ENCODE measurements around the gene MIPEP. TPM values are rescaled to one million over a fixed set of nuclear protein-coding genes. Genes with fewer than 3 reads are reported as not detected.
"Not testable (repeated sequence)": the region's sequence is repeated elsewhere in the genome, so short reads cannot be mapped to it uniquely, and the experiment has no call there.

The MIPEP gene
- total RNA-seq, 1 donor, result 3.5 TPM

GRCh38 chr13:23901365-23901764 lies 12.2 kb upstream of the MIPEP start:
- Histone ChIP-seq H3K27me3 (ENCODE audit: insufficient read depth, low read length) (peaks cover 51% of the 10 kb centered on the region), H3K4me3 (ENCODE audit: low read length) (no peak overlapping the region), H3K9me3 (ENCODE audit: low read depth, low read length) (no peaks in the 10 kb centered on the region), H3K4me1 (ENCODE audit: insufficient read depth, low read length) (peaks cover 7% of the 10 kb centered on the region)

- peaks cover 7% of the 10 kb centered on the region for H3K4me1 ChIP-seq (ENCODE audit: insufficient read depth, low read length)
- peaks cover 37% of the 10 kb centered on the region for H3K27me3 ChIP-seq (ENCODE audit: insufficient read depth, low read length)
- H3K4me3 ChIP-seq (ENCODE audit: low read length), result no peak overlapping the region
Measured at GRCh38 chr13:23899555-23899954, 10.4 kb upstream of the MIPEP start.

GRCh38 chr13:23898101-23898500 lies 8.9 kb upstream of the MIPEP start:
- Histone ChIP-seq H3K9me3 (ENCODE audit: low read depth, low read length) (no peaks in the 10 kb centered on the region), H3K4me3 (ENCODE audit: low read length) (no peak overlapping the region), H3K27me3 (ENCODE audit: insufficient read depth, low read length) (peaks cover 23% of the 10 kb centered on the region), H3K4me1 (ENCODE audit: insufficient read depth, low read length) (peaks cover under 1% of the 10 kb centered on the region)

More at GRCh38 chr13:23899555-23899954, 10.4 kb upstream of the MIPEP start:
- no peaks in the 10 kb centered on the region for H3K9me3 ChIP-seq (ENCODE audit: low read depth, low read length)

- peaks cover 17% of the 10 kb centered on the region for H3K27me3 ChIP-seq (ENCODE audit: insufficient read depth, low read length)
- H3K4me3 ChIP-seq (ENCODE audit: low read length); H3K9me3 ChIP-seq (ENCODE audit: low read depth, low read length); H3K4me1 ChIP-seq (ENCODE audit: insufficient read depth, low read length): not testable (repeated sequence)
Measured at GRCh38 chr13:23897452-23897919, 8.3 kb upstream of the MIPEP start, which contains the start of gene C1QTNF9B. Gene C1QTNF9B (minus strand): TSS chr13:23897502.

GRCh38 chr13:23894746-23895145 lies 5.5 kb upstream of the MIPEP start:
- H3K9me3 ChIP-seq (ENCODE audit: low read depth, low read length); H3K27me3 ChIP-seq (ENCODE audit: insufficient read depth, low read length); H3K4me3 ChIP-seq (ENCODE audit: low read length); H3K4me1 ChIP-seq (ENCODE audit: insufficient read depth, low read length): not testable (repeated sequence)

- not testable (repeated sequence) for H3K27me3 ChIP-seq (ENCODE audit: insufficient read depth, low read length); H3K4me1 ChIP-seq (ENCODE audit: insufficient read depth, low read length); H3K4me3 ChIP-seq (ENCODE audit: low read length); H3K9me3 ChIP-seq (ENCODE audit: low read depth, low read length)
Measured at GRCh38 chr13:23893791-23894190, 4.6 kb upstream of the MIPEP start.

- Histone ChIP-seq H3K4me1 (ENCODE audit: insufficient read depth, low read length) (peaks cover 18% of the 10 kb centered on the region), H3K4me3 (ENCODE audit: low read length) (peak overlapping the region; percentile 91)
Measured at GRCh38 chr13:23889615-23890607, 711 bp upstream of the MIPEP start.

GRCh38 chr13:23884361-23884760 lies 4.8 kb downstream of the MIPEP start:
- H3K27me3 ChIP-seq (ENCODE audit: insufficient read depth, low read length); H3K4me3 ChIP-seq (ENCODE audit: low read length); H3K9me3 ChIP-seq (ENCODE audit: low read depth, low read length): not testable (repeated sequence)
- peaks cover 11% of the 10 kb centered on the region for H3K4me1 ChIP-seq (ENCODE audit: insufficient read depth, low read length)

More at GRCh38 chr13:23889615-23890607, 711 bp upstream of the MIPEP start:
- Histone ChIP-seq H3K9me3 (ENCODE audit: low read depth, low read length) (no peaks in the 10 kb centered on the region), H3K27me3 (ENCODE audit: insufficient read depth, low read length) (no peaks in the 10 kb centered on the region)

- Histone ChIP-seq H3K9me3 (ENCODE audit: low read depth, low read length) (no peaks in the 10 kb centered on the region), H3K27me3 (ENCODE audit: insufficient read depth, low read length) (no peaks in the 10 kb centered on the region), H3K4me1 (ENCODE audit: insufficient read depth, low read length) (peaks cover 4% of the 10 kb centered on the region), H3K4me3 (ENCODE audit: low read length) (no peak overlapping the region)
Measured at GRCh38 chr13:23883255-23883654, 5.9 kb downstream of the MIPEP start.

GRCh38 chr13:23881402-23881800 lies 7.8 kb downstream of the MIPEP start:
- H3K9me3 ChIP-seq (ENCODE audit: low read depth, low read length); H3K27me3 ChIP-seq (ENCODE audit: insufficient read depth, low read length); H3K4me1 ChIP-seq (ENCODE audit: insufficient read depth, low read length); H3K4me3 ChIP-seq (ENCODE audit: low read length): not testable (repeated sequence)

- H3K27me3 ChIP-seq (ENCODE audit: insufficient read depth, low read length); H3K4me1 ChIP-seq (ENCODE audit: insufficient read depth, low read length); H3K9me3 ChIP-seq (ENCODE audit: low read depth, low read length); H3K4me3 ChIP-seq (ENCODE audit: low read length): not testable (repeated sequence)
Measured at GRCh38 chr13:23880493-23881401, 8.5 kb downstream of the MIPEP start.

GRCh38 chr13:23877286-23877685 lies 11.9 kb downstream of the MIPEP start:
- Histone ChIP-seq H3K27me3 (ENCODE audit: insufficient read depth, low read length) (no peaks in the 10 kb centered on the region), H3K4me1 (ENCODE audit: insufficient read depth, low read length) (no peaks in the 10 kb centered on the region), H3K9me3 (ENCODE audit: low read depth, low read length) (no peaks in the 10 kb centered on the region), H3K4me3 (ENCODE audit: low read length) (no peak overlapping the region)

- Histone ChIP-seq H3K27me3 (ENCODE audit: insufficient read depth, low read length) (no peaks in the 10 kb centered on the region), H3K4me3 (ENCODE audit: low read length) (no peak overlapping the region), H3K4me1 (ENCODE audit: insufficient read depth, low read length) (no peaks in the 10 kb centered on the region), H3K9me3 (ENCODE audit: low read depth, low read length) (no peaks in the 10 kb centered on the region)
Measured at GRCh38 chr13:23876265-23876664, 12.9 kb downstream of the MIPEP start.

- Histone ChIP-seq H3K4me1 (ENCODE audit: insufficient read depth, low read length) (no peaks in the 10 kb centered on the region), H3K9me3 (ENCODE audit: low read depth, low read length) (no peaks in the 10 kb centered on the region), H3K4me3 (ENCODE audit: low read length) (no peak overlapping the region), H3K27me3 (ENCODE audit: insufficient read depth, low read length) (no peaks in the 10 kb centered on the region)
Measured at GRCh38 chr13:23871616-23872220, 17.5 kb downstream of the MIPEP start.
